GM23248 (cell line): ENCODE results near the gene PDE6D.

ENCODE experiments used
- EZH2 ChIP-seq: fragments of 200-600 bp; sonication (generic); IDR thresholded peaks from 2 replicates; pipeline ENCODE4 v1.6.1; 2018; ENCODE audit warnings: antibody characterized with exemption, mild to moderate bottlenecking; ENCODE audit not compliant: insufficient read depth, poor library complexity, severe bottlenecking
- EZH2phosphoT487 ChIP-seq: fragments of 200-600 bp; sonication (generic); IDR thresholded peaks from 2 replicates; pipeline ENCODE4 v1.6.1; 2018; ENCODE audit warnings: antibody characterized with exemption, moderate library complexity, mild to moderate bottlenecking, low read depth; ENCODE audit not compliant: insufficient read depth

GRCh38 chr2:231720987-231721966 lies 59.8 kb downstream of the PDE6D start:
- TF ChIP-seq EZH2 (no peak), EZH2phosphoT487 (no peak)
